Right kidney (tissue), 1 donor: Measurements from ENCODE around the gene FAM163A.

ENCODE experiments used
- DNase-seq: peaks from one replicate; pipeline ENCODE4 v3.0.0-alpha.2; 2016

Gene FAM163A

GRCh38 chr1:179753061-179753460 lies 10.0 kb downstream of the FAM163A start:
- DNase-seq, result no peak

GRCh38 chr1:179754041-179754624 lies 11.0 kb downstream of the FAM163A start:
- no peak for DNase-seq

- DNase-seq, result no peak
Observed at GRCh38 chr1:179757933-179758332, 14.8 kb downstream of the FAM163A start.

GRCh38 chr1:179760521-179760920 lies 17.4 kb downstream of the FAM163A start:
- DNase-seq, result no peak

GRCh38 chr1:179761296-179761695 lies 18.2 kb downstream of the FAM163A start:
- no peak for DNase-seq

GRCh38 chr1:179761846-179762640 lies 19.0 kb downstream of the FAM163A start:
- no peak for DNase-seq

GRCh38 chr1:179767177-179767581 lies 24.1 kb downstream of the FAM163A start:
- DNase-seq, result no peak

GRCh38 chr1:179767996-179768395 lies 24.9 kb downstream of the FAM163A start:
- DNase-seq, result no peak

- DNase-seq, result no peak
Observed at GRCh38 chr1:179770887-179771502, 27.9 kb downstream of the FAM163A start.

- DNase-seq, result no peak
Observed at GRCh38 chr1:179773264-179773663, 30.2 kb downstream of the FAM163A start.

- DNase-seq, result no peak
Observed at GRCh38 chr1:179774000-179774399, 30.9 kb downstream of the FAM163A start.

- no peak for DNase-seq
Observed at GRCh38 chr1:179774566-179774965, 31.5 kb downstream of the FAM163A start.

GRCh38 chr1:179775009-179775408 lies 31.9 kb downstream of the FAM163A start:
- no peak for DNase-seq

GRCh38 chr1:179776831-179777230 lies 33.7 kb downstream of the FAM163A start:
- no peak for DNase-seq

- no peak for DNase-seq
Observed at GRCh38 chr1:179777731-179778130, 34.6 kb downstream of the FAM163A start.

- no peak for DNase-seq
Observed at GRCh38 chr1:179779645-179780272, 36.7 kb downstream of the FAM163A start.

GRCh38 chr1:179781962-179782361 lies 38.9 kb downstream of the FAM163A start:
- DNase-seq, result no peak

- no peak for DNase-seq
Observed at GRCh38 chr1:179785031-179785431, 41.9 kb downstream of the FAM163A start.

GRCh38 chr1:179785728-179786127 lies 42.6 kb downstream of the FAM163A start:
- DNase-seq, result no peak

GRCh38 chr1:179786815-179787685 lies 44.0 kb downstream of the FAM163A start:
- no peak for DNase-seq

GRCh38 chr1:179788259-179788658 lies 45.2 kb downstream of the FAM163A start:
- DNase-seq, result no peak

GRCh38 chr1:179793281-179793680 lies 50.2 kb downstream of the FAM163A start:
- DNase-seq, result no peak
